HEK293 (cell line): ENCODE data around the gene NFIB.

ENCODE experiments used
- CTCF ChIA-PET: fragments of 350-600 bp; formaldehyde crosslinking; extraction: SDS; loops from one replicate; lab custom pipeline; 2021; ENCODE audit warnings: antibody characterized with exemption; lab: Yijun Ruan, JAX
- POLR2A ChIA-PET: fragments of 300-600 bp; formaldehyde crosslinking; extraction: SDS; loops from one replicate; lab custom pipeline; 2020; ENCODE audit warnings: antibody characterized with exemption, inconsistent platforms; lab: Yijun Ruan, JAX
- H3K27ac ChIP-seq: fragments of 200-500 bp; sonication (Bioruptor generic); 2 replicates; pipeline ENCODE4 v1.5.1; 2014; ENCODE audit warnings: low read depth, low read length, control low read depth, inconsistent platforms; ENCODE audit errors: extremely low read depth
- H3K36me3 ChIP-seq, 2 experiments: fragments of 200-500 bp in 1 of 2; sonication (Bioruptor generic) in 1 of 2; 1 replicate in 1 of 2; 2 replicates in 1 of 2; pipeline ENCODE4 v1.5.1; 2014 to 2017; ENCODE audit warnings: inconsistent platforms in 2 of 2, low read length in 2 of 2; ENCODE audit not compliant: control insufficient read depth in 2 of 2, insufficient read depth in 1 of 2
- H3K4me1 ChIP-seq: fragments of 200-500 bp; sonication (Bioruptor generic); 2 replicates; pipeline ENCODE4 v1.5.1; 2014; ENCODE audit warnings: mild to moderate bottlenecking, low read length, inconsistent platforms; ENCODE audit not compliant: control insufficient read depth, insufficient read depth
- H3K4me3 ChIP-seq: 2 replicates; pipeline ENCODE4 v1.5.1; 2011; ENCODE audit warnings: low read depth, mild to moderate bottlenecking, control low read depth, low read length, moderate library complexity
- H3K9me3 ChIP-seq: fragments of 200-500 bp; sonication (Bioruptor generic); 2 replicates; pipeline ENCODE4 v1.5.1; 2014; ENCODE audit warnings: low read depth, low read length, inconsistent platforms; ENCODE audit not compliant: control insufficient read depth, insufficient read depth
- GLI4 ChIP-seq: fragments of 450-650 bp; formaldehyde crosslinking; IDR thresholded peaks from 2 replicates; pipeline ENCODE4 v1.5.1; 2016; ENCODE audit warnings: missing biosample characterization, missing genetic modification characterization
- KLF7 ChIP-seq: fragments of 450-650 bp; formaldehyde crosslinking; IDR thresholded peaks from 2 replicates; pipeline ENCODE4 v1.5.1; 2016; ENCODE audit warnings: missing biosample characterization, missing genetic modification characterization, borderline replicate concordance
- PRDM1 ChIP-seq: fragments of 450-650 bp; formaldehyde crosslinking; IDR thresholded peaks from 2 replicates; pipeline ENCODE4; 2016; ENCODE audit warnings: missing biosample characterization, missing genetic modification characterization
- PRDM6 ChIP-seq: fragments of 450-650 bp; formaldehyde crosslinking; IDR thresholded peaks from 2 replicates; pipeline ENCODE4 v1.5.1; 2017; ENCODE audit warnings: missing biosample characterization, missing genetic modification characterization
- TCF7L2 ChIP-seq: IDR thresholded peaks from 2 replicates; pipeline ENCODE4 v1.6.1; 2011; ENCODE audit warnings: low read depth, mild to moderate bottlenecking, inconsistent platforms, low read length, moderate library complexity, borderline replicate concordance
- ZBTB11 ChIP-seq: fragments of 450-650 bp; formaldehyde crosslinking; conservative IDR thresholded peaks from 2 replicates; pipeline ENCODE4 v1.5.1; 2016; ENCODE audit warnings: low read depth, missing biosample characterization, missing genetic modification characterization
- ZBTB21 ChIP-seq: fragments of 450-650 bp; formaldehyde crosslinking; IDR thresholded peaks from 2 replicates; pipeline ENCODE4 v1.5.1; 2017; ENCODE audit warnings: missing biosample characterization, missing genetic modification characterization
- ZBTB48 ChIP-seq: fragments of 450-650 bp; formaldehyde crosslinking; IDR thresholded peaks from 2 replicates; pipeline ENCODE4 v1.5.1; 2016; ENCODE audit warnings: missing biosample characterization, missing genetic modification characterization
- ZBTB6 ChIP-seq: fragments of 450-650 bp; formaldehyde crosslinking; IDR thresholded peaks from 2 replicates; pipeline ENCODE4 v1.5.1; 2017; ENCODE audit warnings: missing biosample characterization, missing genetic modification characterization
- ZBTB7A ChIP-seq: fragments of 450-650 bp; formaldehyde crosslinking; IDR thresholded peaks from 2 replicates; pipeline ENCODE4 v1.5.1; 2016; ENCODE audit warnings: low read depth, missing biosample characterization, missing genetic modification characterization
- ZNF121 ChIP-seq: fragments of 450-650 bp; formaldehyde crosslinking; IDR thresholded peaks from 2 replicates; pipeline ENCODE4 v1.5.1; 2016; ENCODE audit warnings: missing biosample characterization, missing genetic modification characterization
- ZNF133 ChIP-seq: fragments of 450-650 bp; formaldehyde crosslinking; IDR thresholded peaks from 2 replicates; pipeline ENCODE4 v1.5.1; 2016; ENCODE audit warnings: missing biosample characterization, missing genetic modification characterization
- ZNF169 ChIP-seq: fragments of 450-650 bp; formaldehyde crosslinking; IDR thresholded peaks from 2 replicates; pipeline ENCODE4 v1.5.1; 2016; ENCODE audit warnings: missing biosample characterization, missing genetic modification characterization
- ZNF266 ChIP-seq: fragments of 450-650 bp; formaldehyde crosslinking; IDR thresholded peaks from 2 replicates; pipeline ENCODE4 v1.5.1; 2016; ENCODE audit warnings: missing biosample characterization, missing genetic modification characterization, low read depth
- ZNF311 ChIP-seq: fragments of 450-650 bp; formaldehyde crosslinking; IDR thresholded peaks from 2 replicates; pipeline ENCODE4 v1.5.1; 2017; ENCODE audit warnings: missing biosample characterization, missing genetic modification characterization, borderline replicate concordance
- ZNF391 ChIP-seq: fragments of 450-650 bp; formaldehyde crosslinking; IDR thresholded peaks from 2 replicates; pipeline ENCODE4 v1.5.1; 2016; ENCODE audit warnings: low read depth, missing biosample characterization, missing genetic modification characterization, borderline replicate concordance
- ZNF426 ChIP-seq: fragments of 450-650 bp; formaldehyde crosslinking; IDR thresholded peaks from 2 replicates; pipeline ENCODE4 v1.5.1; 2017; ENCODE audit warnings: missing biosample characterization, missing genetic modification characterization, mild to moderate bottlenecking, inconsistent platforms, moderate library complexity
- ZNF510 ChIP-seq: fragments of 450-650 bp; formaldehyde crosslinking; IDR thresholded peaks from 2 replicates; pipeline ENCODE4 v1.5.1; 2018; ENCODE audit warnings: mild to moderate bottlenecking, missing genetic modification characterization, missing biosample characterization; ENCODE audit not compliant: insufficient replicate concordance
- ZNF514 ChIP-seq: fragments of 450-650 bp; formaldehyde crosslinking; IDR thresholded peaks from 2 replicates; pipeline ENCODE4 v1.5.1; 2016; ENCODE audit warnings: missing biosample characterization, missing genetic modification characterization
- ZNF521 ChIP-seq: fragments of 450-650 bp; formaldehyde crosslinking; IDR thresholded peaks from 2 replicates; pipeline ENCODE4 v1.5.1; 2017; ENCODE audit warnings: missing biosample characterization, mild to moderate bottlenecking, missing genetic modification characterization
- ZNF585B ChIP-seq: fragments of 450-650 bp; formaldehyde crosslinking; IDR thresholded peaks from 2 replicates; pipeline ENCODE4 v1.5.1; 2016; ENCODE audit warnings: missing biosample characterization, missing genetic modification characterization
- ZNF596 ChIP-seq: fragments of 450-650 bp; IDR thresholded peaks from 2 replicates; pipeline ENCODE4 v1.5.0; 2018; ENCODE audit warnings: missing biosample characterization, mild to moderate bottlenecking, missing genetic modification characterization, moderate library complexity
- ZNF621 ChIP-seq: fragments of 450-650 bp; formaldehyde crosslinking; IDR thresholded peaks from 2 replicates; pipeline ENCODE4 v1.5.1; 2017; ENCODE audit warnings: missing biosample characterization, missing genetic modification characterization
- ZNF626 ChIP-seq: fragments of 450-650 bp; sonication (Bioruptor Pico); formaldehyde crosslinking; IDR thresholded peaks from 2 replicates; pipeline ENCODE4 v1.5.1; 2018; ENCODE audit warnings: missing biosample characterization, missing genetic modification characterization, inconsistent platforms
- ZNF645 ChIP-seq: fragments of 450-650 bp; formaldehyde crosslinking; IDR thresholded peaks from 2 replicates; pipeline ENCODE4; 2016; ENCODE audit warnings: missing biosample characterization, missing genetic modification characterization
- ZNF707 ChIP-seq: fragments of 450-650 bp; formaldehyde crosslinking; IDR thresholded peaks from 2 replicates; pipeline ENCODE4 v1.5.1; 2016; ENCODE audit warnings: missing biosample characterization, missing genetic modification characterization
- ZNF785 ChIP-seq: fragments of 450-650 bp; formaldehyde crosslinking; IDR thresholded peaks from 2 replicates; pipeline ENCODE4 v1.5.1; 2016; ENCODE audit warnings: missing biosample characterization, missing genetic modification characterization
- ZXDB ChIP-seq: fragments of 450-650 bp; formaldehyde crosslinking; IDR thresholded peaks from 2 replicates; pipeline ENCODE4 v1.5.1; 2016; ENCODE audit warnings: missing biosample characterization, missing genetic modification characterization

NFIB gene

GRCh38 chr9:14165376-14166035 is 148.4 kb downstream of the NFIB start (continued):
- TF ChIP-seq ZNF585B (no peak), ZNF426 (tag by site-specific recombination) (no peak), ZNF645 (tag by site-specific recombination) (no peak), TCF7L2 (no peak), ZXDB (tag by site-specific recombination) (0 out of 2 replicates have a peak, but pooled peaks have one; percentile 39), ZNF707 (tag by site-specific recombination) (no peak), ZNF785 (tag by site-specific recombination) (no peak), ZNF596 (tag by site-specific recombination) (no peak), ZBTB48 (tag by site-specific recombination) (peak; percentile 59; the same call in 1 of the 2 replicates), ZNF133 (tag by site-specific recombination) (no peak)

- ChIA-PET POLR2A (no interaction called here), CTCF (interaction anchor here (1.0 kb wide), 1 partner anchor 26 kb away, joined by 3 read pairs; no protein-coding TSS in a partner anchor)
- Histone ChIP-seq H3K4me3 (no peak overlapping the region), H3K9me3 (no peaks in the 10 kb centered on the region)
- TF ChIP-seq ZNF121 (tag by site-specific recombination) (no peak), KLF7 (tag by site-specific recombination) (no peak), ZNF169 (tag by site-specific recombination) (no peak), ZNF621 (tag by site-specific recombination) (no peak), ZBTB11 (tag by site-specific recombination) (no peak), ZNF311 (tag by site-specific recombination) (no peak), ZNF391 (tag by site-specific recombination) (no peak), ZBTB6 (tag by site-specific recombination) (no peak), ZNF266 (tag by site-specific recombination) (no peak), ZNF510 (tag by site-specific recombination) (no peak), ZBTB21 (tag by site-specific recombination) (no peak), GLI4 (no peak), ZNF133 (tag by site-specific recombination) (no peak), PRDM6 (tag by site-specific recombination) (no peak), PRDM1 (tag by site-specific recombination) (no peak), ZBTB7A (no peak), ZNF626 (tag by site-specific recombination) (no peak), ZNF521 (tag by site-specific recombination) (no peak), ZNF514 (tag by site-specific recombination) (no peak)
- TF ChIP-seq, all 188 proteins: peak for 0
- no peak overlapping the region for H3K27ac ChIP-seq
- peaks cover 4% of the 10 kb centered on the region; the same call in 1 of the 2 replicates for H3K4me1 ChIP-seq
- no peaks in the 10 kb centered on the region for H3K36me3 ChIP-seq
Measured at GRCh38 chr9:14164908-14165307, 149.0 kb downstream of the NFIB start.
